Adipocyte (in vitro differentiated cells): ENCODE results near the gene TSPEAR.
"Not testable (repeated sequence)": the region's sequence is repeated elsewhere in the genome, so short reads cannot be mapped to it uniquely, and the experiment has no call there.

ENCODE experiments used
- DNase-seq: peaks from one replicate; pipeline ENCODE4 v3.0.0-alpha.2; 2015; ENCODE audit warnings: low read depth
- H3K27me3 ChIP-seq: replicated peaks from 2 replicates; pipeline ENCODE4 v1.7.0; 2013; ENCODE audit warnings: mild to moderate bottlenecking, low read length, moderate library complexity; ENCODE audit not compliant: control insufficient read depth, insufficient read depth
- H3K36me3 ChIP-seq: 2 replicates; pipeline ENCODE4 v1.7.0; 2013; ENCODE audit warnings: low read length, mild to moderate bottlenecking, moderate library complexity; ENCODE audit not compliant: control insufficient read depth, insufficient read depth, severe bottlenecking
- H3K4me1 ChIP-seq: 2 replicates; pipeline ENCODE4 v1.7.0; 2013; ENCODE audit warnings: mild to moderate bottlenecking, low read length, moderate library complexity; ENCODE audit not compliant: control insufficient read depth, insufficient read depth
- H3K4me3 ChIP-seq: 2 replicates; pipeline ENCODE4 v1.7.0; 2013; ENCODE audit warnings: mild to moderate bottlenecking, low read length, moderate library complexity
- H3K9ac ChIP-seq: 2 replicates; pipeline ENCODE4 v1.7.0; 2013; ENCODE audit warnings: mild to moderate bottlenecking, low read length, moderate library complexity
- H3K9me3 ChIP-seq: 2 replicates; pipeline ENCODE4 v1.7.0; 2013; ENCODE audit warnings: mild to moderate bottlenecking, low read length, moderate library complexity; ENCODE audit not compliant: control insufficient read depth

The TSPEAR gene

DNA sequence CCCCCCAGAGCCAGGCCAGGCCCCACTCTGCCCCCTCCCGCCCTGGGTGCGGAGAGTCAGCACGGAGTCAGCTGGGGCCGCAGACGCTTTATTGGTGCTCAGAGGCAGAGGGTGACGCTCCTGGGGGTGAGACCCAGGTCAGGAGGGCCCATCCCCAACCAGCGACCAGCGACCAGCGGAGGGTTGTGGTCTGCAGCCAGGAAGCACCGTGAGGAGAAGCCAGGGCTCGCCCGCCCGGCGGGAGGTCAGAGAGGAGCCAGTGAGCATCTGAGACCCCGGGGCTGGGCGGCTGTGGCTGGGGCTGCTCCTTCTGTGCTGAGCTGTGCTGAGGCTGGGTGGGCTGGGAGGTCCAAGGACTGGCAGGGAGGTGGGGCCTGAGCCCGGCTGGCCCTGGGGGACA lies 161.1 kb downstream of the TSPEAR start:
- peaks cover 32% of the 10 kb centered on the region for H3K9me3 ChIP-seq
- not testable (repeated sequence) for H3K4me3 ChIP-seq, H3K9ac ChIP-seq, H3K4me1 ChIP-seq, H3K36me3 ChIP-seq, DNase-seq
- H3K27me3 ChIP-seq, result peaks cover 41% of the 10 kb centered on the region

DNA sequence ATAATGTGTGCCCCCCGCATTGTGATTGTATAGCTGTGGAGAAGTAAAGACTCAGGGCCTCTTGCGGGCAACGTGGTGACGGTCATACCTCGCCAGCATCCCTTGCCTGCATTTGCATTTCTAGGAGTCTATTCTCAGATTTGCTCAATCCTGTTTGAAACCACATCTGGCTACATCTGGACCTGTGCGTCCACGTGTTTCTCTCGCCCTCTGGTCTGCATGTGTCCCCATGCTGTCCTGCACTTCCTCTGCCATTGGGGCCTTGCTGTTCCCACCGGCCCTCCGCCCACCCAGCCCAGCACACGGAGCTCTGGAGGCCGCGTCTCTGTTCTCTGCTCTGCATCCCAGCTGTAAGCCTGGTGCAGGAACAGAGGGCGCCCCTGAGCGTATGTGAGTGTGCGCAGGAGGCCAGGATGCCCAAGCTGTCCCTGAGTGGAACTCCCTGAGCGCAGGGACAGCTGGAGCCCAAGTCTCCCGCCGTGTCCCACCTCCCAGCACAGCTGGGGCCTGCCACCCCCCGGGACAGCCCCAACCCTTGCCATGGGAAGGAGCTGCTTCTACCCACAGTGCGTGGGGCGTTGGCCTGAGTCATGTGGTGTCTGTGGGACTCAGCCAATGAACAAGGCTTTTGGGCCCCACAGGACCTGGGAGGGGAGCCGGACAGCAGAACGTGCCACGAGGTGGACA lies 161.7 kb downstream of the TSPEAR start:
- Histone ChIP-seq H3K4me3 (no peak overlapping the region), H3K36me3 (no peaks in the 10 kb centered on the region), H3K4me1 (no peaks in the 10 kb centered on the region), H3K27me3 (peaks cover 41% of the 10 kb centered on the region), H3K9me3 (peaks cover 32% of the 10 kb centered on the region), H3K9ac (no peak overlapping the region)
- no peak for DNase-seq

DNA sequence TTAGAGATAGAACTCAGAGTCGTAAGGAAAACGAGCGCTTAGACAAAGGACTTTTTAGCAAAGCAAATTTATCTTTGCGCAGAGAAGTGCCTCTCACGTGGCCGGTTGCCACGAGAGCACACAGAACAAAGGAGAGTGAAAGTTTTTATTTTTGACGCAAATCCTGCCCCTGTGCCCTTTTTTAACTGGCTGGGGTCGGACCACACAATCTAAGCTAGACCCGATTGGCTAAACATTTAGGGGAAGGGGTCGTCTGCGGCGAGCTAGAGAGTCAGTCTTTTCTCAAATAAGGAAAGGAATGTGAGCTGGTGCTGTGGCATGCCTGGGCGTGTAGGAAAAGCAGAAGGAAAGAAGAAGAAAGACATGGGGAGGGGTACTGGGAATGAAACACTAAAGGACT lies 162.4 kb downstream of the TSPEAR start:
- Histone ChIP-seq H3K9ac (no peak overlapping the region), H3K4me3 (no peak overlapping the region), H3K36me3 (no peaks in the 10 kb centered on the region), H3K9me3 (peaks cover 25% of the 10 kb centered on the region), H3K4me1 (no peaks in the 10 kb centered on the region), H3K27me3 (peaks cover 41% of the 10 kb centered on the region)
- no peak for DNase-seq

DNA sequence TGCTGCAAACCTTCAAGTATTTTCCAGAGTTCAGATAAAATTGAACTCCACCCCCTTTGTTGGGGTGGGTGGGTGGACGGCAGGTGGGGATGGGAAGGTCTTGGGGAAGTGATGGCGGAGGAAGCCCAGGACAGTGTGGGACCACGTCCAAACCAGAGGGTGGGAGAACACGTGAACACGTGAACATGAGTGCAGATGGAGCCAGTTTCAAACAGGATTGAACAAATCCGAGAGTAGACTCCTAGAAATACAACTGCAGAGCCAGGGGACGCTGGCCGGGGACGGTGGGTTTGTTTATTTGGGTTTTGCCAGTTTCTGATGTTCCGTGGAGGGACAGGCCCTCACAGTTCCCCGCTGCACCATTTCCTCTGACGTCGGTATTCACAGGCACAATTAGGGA lies 163.0 kb downstream of the TSPEAR start:
- H3K9ac ChIP-seq, result no peak overlapping the region

DNA sequence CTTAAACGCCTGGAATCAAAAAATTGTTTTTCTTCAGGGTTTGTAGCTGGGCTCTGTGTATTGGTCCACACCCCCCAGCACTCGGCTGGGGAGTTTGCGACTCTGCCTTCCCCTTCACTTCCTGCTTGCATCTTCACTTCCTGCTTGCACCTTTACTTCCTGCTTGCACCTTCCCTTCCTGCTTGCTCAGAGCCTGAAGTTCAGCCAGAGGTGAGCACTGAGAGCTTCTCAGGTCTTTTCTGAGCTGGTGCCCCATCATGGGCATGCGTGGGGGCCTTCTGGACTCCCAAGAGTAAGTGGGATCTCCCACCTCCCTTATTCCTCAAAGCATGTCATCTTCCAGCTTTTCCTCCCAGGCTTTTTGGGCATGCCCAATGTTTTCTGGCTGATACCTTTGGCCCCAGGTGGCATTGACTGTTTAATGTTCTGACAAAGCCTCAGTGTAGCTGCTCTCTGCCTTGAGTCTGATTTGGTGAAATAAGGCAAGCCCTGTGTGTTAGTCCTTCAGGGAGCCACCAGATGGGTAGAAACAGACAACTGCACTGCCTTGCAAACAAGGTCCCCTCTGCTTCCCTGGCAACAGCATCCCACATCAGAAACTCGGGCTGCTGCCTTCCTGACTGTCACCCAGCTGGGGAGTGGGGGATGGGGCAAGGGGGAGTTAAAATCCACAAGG lies 163.6 kb downstream of the TSPEAR start:
- no peak overlapping the region for H3K4me3 ChIP-seq
- H3K27me3 ChIP-seq, result peaks cover 31% of the 10 kb centered on the region
- no peak for DNase-seq
- no peak overlapping the region for H3K9ac ChIP-seq
- H3K36me3 ChIP-seq, result no peaks in the 10 kb centered on the region
- peaks cover 31% of the 10 kb centered on the region for H3K9me3 ChIP-seq
- H3K4me1 ChIP-seq, result no peaks in the 10 kb centered on the region

More for the DNA sequence above, 163.0 kb downstream of the TSPEAR start:
- Histone ChIP-seq H3K27me3 (peaks cover 36% of the 10 kb centered on the region), H3K36me3 (no peaks in the 10 kb centered on the region), H3K4me1 (no peaks in the 10 kb centered on the region), H3K4me3 (no peak overlapping the region), H3K9me3 (peaks cover 25% of the 10 kb centered on the region)
- DNase-seq, result no peak

DNA sequence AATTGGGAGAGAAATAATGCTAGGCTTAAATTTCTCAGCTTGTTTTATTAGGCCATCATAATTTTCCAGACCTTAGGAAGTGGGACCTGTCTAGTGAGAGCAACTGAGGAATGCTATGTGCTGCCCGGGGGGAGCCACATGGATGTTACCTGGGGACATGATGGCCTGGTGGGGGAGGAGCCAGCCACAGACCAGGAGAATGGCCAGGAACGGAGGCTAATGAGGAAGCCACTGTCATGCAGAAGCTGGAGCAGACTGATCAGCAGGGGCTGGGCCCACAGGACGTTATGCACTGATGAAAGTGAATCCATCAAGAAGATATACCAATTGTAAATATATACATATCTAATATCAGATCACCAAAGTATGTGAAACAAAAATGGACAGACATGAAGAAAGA lies 166.8 kb downstream of the TSPEAR start:
- H3K27me3 ChIP-seq, result peaks cover 16% of the 10 kb centered on the region
- no peak overlapping the region for H3K9ac ChIP-seq
- DNase-seq, result no peak
- H3K9me3 ChIP-seq, result peaks cover 45% of the 10 kb centered on the region
- H3K4me3 ChIP-seq, result no peak overlapping the region
- no peaks in the 10 kb centered on the region for H3K4me1 ChIP-seq
- no peaks in the 10 kb centered on the region for H3K36me3 ChIP-seq

DNA sequence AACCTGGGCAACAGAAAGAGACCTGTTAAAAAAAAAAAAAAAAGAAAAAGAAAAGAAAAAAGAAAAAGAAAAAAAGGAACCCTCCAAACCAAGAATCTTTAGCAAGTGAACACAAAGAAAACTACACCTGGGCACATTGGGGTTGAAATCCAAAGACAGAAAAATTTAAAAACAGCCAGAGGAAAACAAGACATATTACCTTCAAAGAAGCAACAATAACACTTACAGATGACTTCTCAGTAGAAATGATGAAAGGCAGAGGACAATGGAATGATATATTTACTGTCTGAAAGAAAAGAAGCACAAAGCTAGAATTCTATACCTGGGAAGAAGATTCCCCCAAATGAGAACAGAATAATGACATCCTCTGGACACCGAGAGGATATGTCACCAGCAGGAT lies 168.7 kb downstream of the TSPEAR start:
- Histone ChIP-seq H3K27me3 (peaks cover 4% of the 10 kb centered on the region), H3K36me3 (no peaks in the 10 kb centered on the region), H3K4me3 (no peak overlapping the region), H3K4me1 (no peaks in the 10 kb centered on the region), H3K9ac (no peak overlapping the region), H3K9me3 (peaks cover 43% of the 10 kb centered on the region)
- DNase-seq, result no peak

DNA sequence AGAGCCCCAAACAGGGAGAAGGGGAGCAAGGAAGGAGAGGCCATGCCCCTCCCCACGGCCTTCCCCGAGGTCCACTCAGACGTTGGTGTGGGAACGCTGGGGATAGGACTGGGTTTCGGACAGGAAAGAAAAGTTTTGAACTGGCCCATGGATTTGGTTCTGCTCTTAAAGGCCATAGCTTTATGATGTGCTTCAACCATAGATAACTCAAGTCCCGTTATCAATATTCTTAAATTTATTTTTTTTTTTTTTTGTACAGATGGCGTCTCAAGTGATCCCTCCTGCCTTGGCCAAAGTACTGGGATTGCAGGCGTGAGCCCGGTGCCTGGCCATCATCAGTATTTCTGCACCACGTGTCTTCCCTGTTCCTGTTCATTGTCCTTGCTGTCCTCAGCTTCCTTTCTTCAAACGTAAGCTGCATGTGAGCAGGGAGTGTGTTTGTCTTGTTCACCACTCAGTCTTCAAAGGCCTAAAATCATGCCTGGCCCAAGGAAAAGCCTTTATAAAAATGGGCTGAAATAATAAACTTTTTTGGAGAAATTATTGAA lies 170.6 kb downstream of the TSPEAR start:
- H3K9me3 ChIP-seq, result peaks cover 25% of the 10 kb centered on the region
- peaks cover 3% of the 10 kb centered on the region for H3K27me3 ChIP-seq
- no peak for DNase-seq
- H3K9ac ChIP-seq, result no peak overlapping the region
- H3K4me3 ChIP-seq, result no peak overlapping the region
- no peaks in the 10 kb centered on the region for H3K4me1 ChIP-seq
- no peaks in the 10 kb centered on the region for H3K36me3 ChIP-seq

DNA sequence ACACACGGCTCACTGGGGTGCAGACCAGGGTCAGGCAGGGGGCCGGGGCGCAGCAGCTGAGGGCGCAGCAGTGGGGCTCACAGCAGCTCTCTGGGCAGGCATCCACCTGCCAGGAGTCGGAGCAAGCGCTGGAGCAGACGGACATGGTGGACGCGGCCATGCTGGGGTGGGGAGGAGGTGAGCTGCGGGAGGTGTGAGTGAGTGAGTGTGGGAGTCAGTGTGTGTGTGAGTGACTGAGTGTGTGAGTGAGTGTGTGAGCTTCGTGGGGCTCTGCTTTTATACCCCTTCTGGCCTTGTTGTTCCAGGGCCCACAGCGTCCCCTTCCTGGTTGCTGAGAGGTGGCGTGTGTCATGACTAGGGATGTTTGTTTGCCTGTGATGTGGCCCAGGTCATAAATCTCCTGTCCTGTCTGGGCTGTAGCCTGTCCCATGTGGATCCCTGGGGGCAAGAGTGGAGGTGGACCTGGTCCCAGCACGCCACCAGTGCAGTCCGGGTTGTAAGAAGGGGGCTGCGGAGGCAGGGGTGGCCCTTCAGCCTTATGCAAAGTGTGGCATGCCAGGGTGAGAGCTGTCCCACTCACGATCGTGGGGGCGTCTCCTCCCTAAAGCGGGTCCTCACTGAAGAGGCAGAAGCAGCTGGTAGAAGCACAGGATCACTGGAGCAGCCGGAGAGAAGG lies 171.2 kb downstream of the TSPEAR start, which contains the start of gene KRTAP10-1:
Gene KRTAP10-1 (minus strand): TSS at position 205 of the 676 bp plus-strand sequence. CDS start 45 bp downstream, at position 160.
- Histone ChIP-seq H3K9ac (no peak within 1 kb of the TSS), H3K9me3 (peaks cover 20% of the 10 kb centered on the region), H3K4me1 (no peaks in the 10 kb centered on the region), H3K27me3 (peaks cover 3% of the 10 kb centered on the region), H3K4me3 (no peak within 1 kb of the TSS), H3K36me3 (no peaks in the 10 kb centered on the region)
- DNase-seq, result no peak

DNA sequence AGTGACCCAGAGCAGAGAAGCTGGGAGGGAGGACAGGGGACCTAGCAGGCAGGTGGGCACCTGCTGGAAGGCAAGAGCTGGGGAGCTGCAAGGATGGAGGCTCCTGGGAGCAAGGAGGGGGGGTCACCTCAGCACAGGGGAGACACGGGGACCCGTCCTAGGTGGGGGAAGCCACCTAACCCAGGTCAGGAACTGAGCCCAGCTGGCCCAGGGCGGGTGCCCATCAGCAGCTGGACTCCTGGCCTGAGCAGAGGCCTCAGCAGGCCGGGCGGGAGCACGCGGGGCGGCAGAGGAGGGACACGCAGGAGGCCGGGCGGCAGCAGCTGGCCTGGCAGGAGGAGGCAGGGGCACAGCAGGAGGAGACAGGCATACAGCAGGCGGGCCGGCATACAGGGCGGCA lies 172.3 kb downstream of the TSPEAR start:
- Histone ChIP-seq H3K4me1 (no peaks in the 10 kb centered on the region), H3K9ac (no peak overlapping the region), H3K4me3 (no peak overlapping the region), H3K9me3 (peaks cover 20% of the 10 kb centered on the region), H3K36me3 (no peaks in the 10 kb centered on the region), H3K27me3 (peaks cover 3% of the 10 kb centered on the region)
- DNase-seq, result no peak
